ENCODE data around the gene PDGFA. TPM values are rescaled to one million over a fixed set of nuclear protein-coding genes. Genes with fewer than 3 reads are reported as not detected.

Gene PDGFA
- polyA plus RNA-seq, 4 donors: 18.3 to 61.1 (median 49.2) TPM

GRCh38 chr7:507623-508300 is 11.9 kb downstream of the PDGFA start:
- DNase-seq (ENCODE audit: low read depth in 4 of 4, low spot score in 3 of 4): no peak

- DNase-seq (ENCODE audit: low read depth in 4 of 4, low spot score in 3 of 4): no peak
Observed at GRCh38 chr7:506921-507622, 12.6 kb downstream of the PDGFA start.

DNA sequence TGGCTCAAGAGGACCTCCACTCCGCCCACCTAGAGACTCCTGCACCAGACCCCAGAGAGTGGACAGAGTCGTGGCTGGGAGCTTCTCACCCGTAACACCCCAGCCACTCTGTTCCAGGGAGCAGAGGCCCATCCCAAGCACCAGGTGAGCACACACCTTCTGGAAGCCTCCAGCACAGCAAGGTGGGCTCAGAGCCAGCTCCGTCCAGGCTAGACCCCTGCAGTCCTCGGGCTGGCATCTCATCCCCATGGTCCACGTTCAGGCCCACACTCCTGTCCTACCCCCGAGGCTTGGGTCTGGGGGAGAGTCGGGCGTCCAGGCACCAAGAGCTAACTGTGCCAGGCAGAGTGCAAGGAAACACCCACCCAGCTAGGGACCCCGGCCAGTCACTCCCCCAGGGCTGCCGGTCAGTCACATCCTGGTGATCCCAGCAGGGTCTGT is 13.2 kb downstream of the PDGFA start:
- no peak for DNase-seq (ENCODE audit: low read depth in 4 of 4, low spot score in 3 of 4)

GRCh38 chr7:505171-505570 is 14.5 kb downstream of the PDGFA start:
- DNase-seq (ENCODE audit: low read depth in 4 of 4, low spot score in 3 of 4): no peak

- DNase-seq (ENCODE audit: low read depth in 4 of 4, low spot score in 3 of 4): no peak
Observed at GRCh38 chr7:504221-505111, 15.2 kb downstream of the PDGFA start.

GRCh38 chr7:503575-504111 is 16.0 kb downstream of the PDGFA start:
- DNase-seq (ENCODE audit: low read depth in 4 of 4, low spot score in 3 of 4): no peak

GRCh38 chr7:502296-502695 is 17.4 kb downstream of the PDGFA start:
- DNase-seq (ENCODE audit: low read depth in 4 of 4, low spot score in 3 of 4): no peak

DNA sequence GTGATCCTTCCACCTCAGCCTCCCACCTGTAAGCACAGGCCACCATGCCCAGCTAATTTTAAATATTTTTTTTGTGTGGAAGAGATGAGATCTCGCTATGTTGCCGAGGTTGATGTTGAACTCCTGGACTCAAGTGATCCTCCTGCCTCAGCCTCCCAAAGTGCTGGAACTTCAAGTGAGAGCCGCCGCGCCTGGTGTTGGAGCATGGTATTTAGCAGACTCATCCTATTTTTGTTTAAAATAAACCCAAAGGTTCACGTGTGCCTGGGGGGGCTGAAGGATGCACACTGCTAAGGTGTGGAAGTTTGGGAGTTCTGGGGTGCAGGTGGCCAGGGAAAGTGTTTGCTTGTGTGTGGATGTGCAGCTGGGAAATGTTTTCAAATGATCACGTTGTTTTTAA is 18.1 kb downstream of the PDGFA start:
- no peak for DNase-seq (ENCODE audit: low read depth in 4 of 4, low spot score in 3 of 4)

DNA sequence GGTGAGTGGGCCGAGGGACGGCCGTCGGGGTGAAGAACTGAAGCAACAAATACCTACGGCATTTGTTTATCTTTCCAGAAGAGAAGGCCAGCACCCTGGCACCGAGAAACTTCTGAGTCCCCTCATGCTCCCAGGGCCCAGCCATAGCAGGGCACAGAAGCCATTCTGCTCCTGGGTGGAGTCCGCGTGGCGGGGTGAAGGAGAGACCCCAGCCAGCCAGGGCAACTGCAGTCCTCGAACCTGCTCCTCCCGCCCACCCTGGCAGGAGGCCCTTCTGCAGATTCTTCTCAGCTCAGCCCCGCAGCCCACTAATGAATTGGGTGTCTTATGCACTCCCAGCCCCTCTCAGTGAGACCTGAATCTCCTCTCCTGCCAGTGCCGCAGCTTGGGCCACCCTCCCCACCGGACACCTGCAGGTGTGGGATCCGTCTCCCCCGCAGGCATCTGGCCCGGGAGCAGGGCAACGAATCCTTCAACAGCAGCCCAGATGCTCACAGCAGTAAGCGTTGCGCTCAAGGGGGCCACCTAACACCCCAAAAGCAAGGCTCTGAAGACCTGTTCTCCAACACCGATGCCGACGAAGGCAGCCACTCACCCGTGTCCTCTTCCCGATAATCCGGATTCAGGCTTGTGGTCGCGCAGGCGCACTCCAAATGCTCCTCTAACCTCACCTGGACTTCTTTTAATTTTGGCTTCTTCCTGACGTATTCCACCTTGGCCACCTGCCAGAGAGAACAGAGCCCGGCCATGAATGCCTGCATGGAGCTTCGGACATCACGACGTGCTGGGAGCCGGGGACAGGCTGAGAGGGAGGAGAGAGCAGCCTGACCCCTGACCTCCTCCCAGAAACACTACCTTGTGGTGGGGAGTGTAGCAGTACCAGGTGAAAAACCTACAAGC is 18.9 kb downstream of the PDGFA start:
- no peak for DNase-seq (ENCODE audit: low read depth in 4 of 4, low spot score in 3 of 4)

DNA sequence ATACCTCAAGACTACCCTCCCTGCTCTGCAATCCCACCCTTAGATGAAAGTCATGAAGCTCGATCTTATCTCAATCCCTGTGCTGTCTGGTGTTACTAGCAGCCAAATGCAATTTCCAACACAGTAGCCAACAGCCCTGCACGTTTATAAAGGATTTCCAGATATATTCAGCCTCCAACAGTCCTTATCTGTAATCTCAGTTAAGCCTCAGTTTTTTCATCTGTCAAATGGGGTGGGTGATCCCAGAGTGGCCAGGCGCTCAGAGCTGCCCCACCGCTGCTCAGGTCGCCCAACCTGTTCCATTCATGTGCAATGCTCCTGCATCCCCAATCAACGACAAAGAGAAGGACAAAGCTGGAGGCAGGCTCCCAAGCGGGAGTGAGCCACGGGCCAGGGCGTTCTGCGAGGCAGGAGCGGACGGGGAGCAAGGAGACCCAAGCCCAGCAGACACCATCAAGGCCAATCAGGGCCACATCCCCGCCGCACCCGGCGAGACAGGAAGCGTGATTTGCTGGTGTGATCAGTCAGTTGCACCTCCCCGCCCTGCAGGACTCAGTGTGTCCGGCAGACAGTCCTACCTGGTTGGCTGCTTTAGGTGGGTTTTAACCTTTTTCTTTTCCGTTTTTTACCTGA is 19.7 kb downstream of the PDGFA start:
- DNase-seq (ENCODE audit: low read depth in 4 of 4, low spot score in 3 of 4): no peak

GRCh38 chr7:498678-499641 is 20.7 kb downstream of the PDGFA start:
- no peak for DNase-seq (ENCODE audit: low read depth in 4 of 4, low spot score in 3 of 4)

GRCh38 chr7:497946-498655 is 21.5 kb downstream of the PDGFA start:
- DNase-seq (ENCODE audit: low read depth in 4 of 4, low spot score in 3 of 4): no peak

- DNase-seq (ENCODE audit: low read depth in 4 of 4, low spot score in 3 of 4): no peak
Observed at GRCh38 chr7:497346-497745, 22.3 kb downstream of the PDGFA start.

DNA sequence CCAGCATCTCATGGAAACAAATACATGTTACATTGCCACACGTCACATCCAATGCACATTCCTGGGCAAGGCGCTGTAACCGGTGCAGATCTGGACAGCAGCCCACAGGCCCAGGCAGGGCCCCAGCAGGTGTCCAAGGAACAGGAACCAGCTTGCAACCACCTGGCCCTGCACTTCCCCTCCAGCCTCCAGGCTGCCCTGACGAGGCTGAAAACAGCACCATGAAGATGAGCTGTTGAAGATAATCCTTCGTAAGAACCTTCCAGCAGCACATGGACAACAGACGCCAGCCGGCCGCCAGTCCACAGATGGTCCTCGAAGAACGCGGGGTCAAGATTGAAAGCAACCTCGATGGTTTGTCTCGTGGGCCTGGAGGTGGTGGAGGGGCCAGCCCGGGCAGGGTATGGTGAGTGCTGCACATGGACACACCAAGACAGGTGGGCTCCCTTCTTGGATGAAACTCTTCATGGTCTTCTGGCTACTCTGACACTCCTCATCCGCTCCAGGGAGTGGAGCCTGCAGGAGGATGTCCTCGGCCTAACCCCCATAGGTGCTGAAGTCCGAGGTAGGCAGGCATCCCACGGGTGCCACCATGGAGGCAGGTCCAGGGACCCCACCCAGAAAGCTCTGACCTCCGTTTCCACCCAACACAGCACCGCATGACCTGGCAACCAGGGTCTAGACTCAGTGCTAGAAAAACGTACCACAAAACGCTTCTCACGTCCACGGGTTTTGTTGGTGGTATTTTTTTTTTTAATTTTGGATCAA is 22.9 kb downstream of the PDGFA start:
- DNase-seq (ENCODE audit: low read depth in 4 of 4, low spot score in 3 of 4): no peak

DNA sequence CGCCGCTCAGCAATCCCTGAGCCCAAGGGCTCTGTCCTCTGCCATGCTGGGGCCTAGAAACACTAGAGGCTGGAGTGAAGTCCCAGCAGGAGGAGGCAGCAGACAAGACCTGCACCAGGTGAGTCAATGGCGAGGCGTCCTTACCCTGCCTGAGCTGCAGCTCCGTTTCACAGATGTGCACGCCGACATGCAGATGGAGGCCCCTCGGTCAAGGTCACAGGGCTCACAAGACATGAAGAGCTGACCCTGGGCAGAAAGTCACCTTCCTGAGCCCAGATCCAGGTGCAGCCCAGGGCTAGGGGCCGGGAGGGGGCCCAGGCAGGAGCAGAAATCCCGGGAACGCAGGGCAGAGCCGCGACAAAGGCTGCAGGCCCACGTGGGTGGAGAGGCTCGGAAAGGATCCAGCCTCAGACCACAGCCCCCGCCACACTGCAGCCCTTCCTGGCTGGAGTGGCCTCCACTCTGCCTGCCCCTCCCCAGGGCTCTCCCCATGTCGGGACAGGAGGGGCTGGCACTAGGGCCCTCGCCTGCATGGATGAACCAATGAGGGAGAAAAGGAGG is 23.8 kb downstream of the PDGFA start:
- DNase-seq (ENCODE audit: low read depth in 4 of 4, low spot score in 3 of 4): no peak

GRCh38 chr7:495326-495725 is 24.3 kb downstream of the PDGFA start:
- DNase-seq (ENCODE audit: low read depth in 4 of 4, low spot score in 3 of 4): no peak

GRCh38 chr7:494906-495305 is 24.7 kb downstream of the PDGFA start:
- no peak for DNase-seq (ENCODE audit: low read depth in 4 of 4, low spot score in 3 of 4)

Measured in left renal pelvis (tissue), 4 donors.